Loucy (cell line): ENCODE data around the gene HOXB4.

ENCODE experiments used
- CTCF ChIP-seq: fragments of 200-600 bp; sonication (generic); conservative IDR thresholded peaks from 2 replicates; pipeline ENCODE4 v1.5.1; 2014; ENCODE audit warnings: mild to moderate bottlenecking, antibody characterized with exemption, low read length
- EZH2phosphoT487 ChIP-seq: fragments of 200-600 bp; IDR thresholded peaks from 2 replicates; pipeline ENCODE4 v1.6.1; 2018; ENCODE audit warnings: antibody characterized with exemption, mild to moderate bottlenecking, moderate library complexity, borderline replicate concordance

- no peak for TF ChIP-seq CTCF
- no peak for TF ChIP-seq EZH2phosphoT487
Measured at GRCh38 chr17:48612456-48612853, 34.3 kb upstream of the HOXB4 start.
